Naive thymus-derived CD4-positive, alpha-beta T cell (primary cell): ENCODE results near the gene TAF5L. TPM values are rescaled to one million over a fixed set of nuclear protein-coding genes. Genes with fewer than 3 reads are reported as not detected.
A peak's percentile ranks its signal among the peaks of the same experiment; 100 is the strongest.

Experiments used
- ATAC-seq: fragments of 150-1000 bp; cut with Tn5 transposase; 2 replicates; pipeline ENCODE4 v1.10.0; 2021; ENCODE audit warnings: mild to moderate bottlenecking, moderate library complexity
- CTCF ChIA-PET: fragments of 350-600 bp; sonication (Branson Sonifier 250); formaldehyde crosslinking; loops from one replicate; lab custom pipeline; 2021; ENCODE audit warnings: antibody characterized with exemption; lab: Charles Lee
- POLR2A ChIA-PET: fragments of 350-600 bp; sonication (Branson Sonifier 250); formaldehyde crosslinking; loops from one replicate; lab custom pipeline; 2021; ENCODE audit warnings: antibody characterized with exemption, inconsistent platforms; lab: Charles Lee
- DNase-seq, 9 donors: peaks; one replicate each; pipeline versions ENCODE4 v3.0.0 to v3.0.0-alpha.2; 2020 to 2022; ENCODE audit warnings: mixed read lengths in 1 of 9
- H3K27ac ChIP-seq: one replicate; pipeline ENCODE4 v1.7.0; 2013; ENCODE audit warnings: mild to moderate bottlenecking, low read depth, low read length, moderate library complexity
- H3K27me3 ChIP-seq, 2 donors: one replicate each; pipeline ENCODE4 v1.7.0; 2013; ENCODE audit warnings: low read length in 2 of 2, mild to moderate bottlenecking in 2 of 2, moderate library complexity in 2 of 2; ENCODE audit not compliant: control insufficient read depth in 2 of 2, insufficient read depth in 2 of 2
- H3K36me3 ChIP-seq, 3 experiments: 1 replicate in 2 of 3; 2 replicates in 1 of 3; pipeline ENCODE4 v1.7.0; 2013; ENCODE audit warnings: low read length in 3 of 3, mild to moderate bottlenecking in 3 of 3, moderate library complexity in 1 of 3; ENCODE audit not compliant: insufficient read depth in 3 of 3, control insufficient read depth in 2 of 3
- H3K4me1 ChIP-seq, 2 donors: one replicate each; pipeline ENCODE4 v1.7.0; 2013; ENCODE audit warnings: low read length in 2 of 2, mild to moderate bottlenecking in 2 of 2, moderate library complexity in 1 of 2; ENCODE audit not compliant: control insufficient read depth in 2 of 2, insufficient read depth in 2 of 2
- H3K4me3 ChIP-seq: 2 replicates; pipeline ENCODE4 v1.7.0; 2013; ENCODE audit warnings: mild to moderate bottlenecking, low read length
- H3K9me3 ChIP-seq, 3 experiments: 1 replicate in 2 of 3; 2 replicates in 1 of 3; pipeline ENCODE4 v1.7.0; 2013; ENCODE audit warnings: low read length in 3 of 3; ENCODE audit not compliant: control insufficient read depth in 2 of 3
- H3K27ac Mint-ChIP-seq, 9 donors: one replicate each; pipeline ENCODE4 v1.8.0; 2020 to 2022; ENCODE audit warnings: mixed read lengths in 9 of 9, mild to moderate bottlenecking in 8 of 9, moderate library complexity in 5 of 9, inconsistent platforms in 2 of 9
- H3K27me3 Mint-ChIP-seq, 5 donors: one replicate each; pipeline ENCODE4 v1.8.0; 2021 to 2022; ENCODE audit warnings: mixed read lengths in 5 of 5, mild to moderate bottlenecking in 1 of 5
- H3K36me3 Mint-ChIP-seq, 5 donors: one replicate each; pipeline ENCODE4 v1.8.0; 2020 to 2022; ENCODE audit warnings: mixed read lengths in 5 of 5, mild to moderate bottlenecking in 3 of 5, inconsistent platforms in 1 of 5
- H3K4me1 Mint-ChIP-seq, 7 donors: one replicate each; pipeline ENCODE4 v1.8.0; 2020 to 2022; ENCODE audit warnings: mixed read lengths in 7 of 7, mild to moderate bottlenecking in 3 of 7, inconsistent platforms in 1 of 7
- H3K4me3 Mint-ChIP-seq, 10 donors: one replicate each; pipeline ENCODE4 v1.8.0; 2020 to 2022; ENCODE audit warnings: mild to moderate bottlenecking in 10 of 10, mixed read lengths in 10 of 10, moderate library complexity in 6 of 10, inconsistent platforms in 2 of 10
- H3K9me3 Mint-ChIP-seq, 11 donors: one replicate each; pipeline ENCODE4 v1.8.0; 2020 to 2022; ENCODE audit warnings: mixed read lengths in 11 of 11, mild to moderate bottlenecking in 4 of 11, inconsistent platforms in 1 of 11, moderate library complexity in 1 of 11
- intact Hi-C, 2 donors: fragments of 100-400 bp; cut with micrococcal nuclease; formaldehyde crosslinking; loops; one replicate each; pipeline ENCODE4 v1.15.1; 2023
- polyA plus RNA-seq, 2 donors: library from polyadenylated mRNA; unstranded; fragments of 300-500 nt; fragmentation: Illumina TruSeq; gene quantifications; one replicate each; pipeline ENCODE4 v1.2.3, GENCODE V29; 2021
- total RNA-seq, 6 experiments: library from RNA in 5 of 6; stranded (reverse) in 5 of 6; gene quantifications; 1 replicate in 5 of 6; 2 replicates in 1 of 6; pipeline ENCODE4 v1.2.3 and lab custom pipeline; 2021 to 2026

The TAF5L gene
- 10 to 100 TPM; 17.3 to 27.2 (median 19.8) TPM for total RNA-seq
- polyA plus RNA-seq: 1 to 10 TPM; 4.7 to 6.8 TPM
- 31.1 reads per million, percentile 60 among the genes with 10 or more reads in this experiment for total RNA-seq (lab: John Stamatoyannopoulos, UW)

- H3K27me3 ChIP-seq: no peaks in the 10 kb centered on the region
- POLR2A ChIA-PET: interaction anchor here (6.6 kb wide), 1 partner anchor 68 kb away, joined by 49 read pairs; the partner anchor contains the start of gene ABCB10
- H3K9me3 ChIP-seq: no peaks in the 10 kb centered on the region
- H3K4me1 ChIP-seq: peaks cover 21 to 27% of the 10 kb centered on the region in 2 donors
- H3K4me3 ChIP-seq: peak within 1 kb of the TSS; percentile 93
- intact Hi-C loops: loop anchor here (1.0 to 5.0 kb wide), 10 partner anchors 67 to 1901 kb away; partner anchors contain the start of genes CCSAP (in 2 of the 2), GALNT2 (in 2 of the 2), NUP133 (in 2 of the 2) and RAB4A (in 2 of the 2)
- Mint-ChIP-seq H3K27ac (peak within 1 kb of the TSS; percentile 93 to 98 (median 97)), H3K27me3 (no peaks in the 10 kb centered on the region), H3K36me3 (peaks cover 0 to 14% (median 4%) of the 10 kb centered on the region in 5 donors), H3K9me3 (no peaks in the 10 kb centered on the region), H3K4me3 (peak within 1 kb of the TSS; percentile 94 to 100 (median 98)), H3K4me1 (peaks cover 39 to 69% (median 59%) of the 10 kb centered on the region in 7 donors)
- CTCF ChIA-PET: interaction anchor here (1.1 kb wide), 1 partner anchor 66 kb away, joined by 3 read pairs; no protein-coding TSS in a partner anchor
- DNase-seq (peak; percentile 81 to 91 (median 85)), ATAC-seq (peak; percentile 97)
- peaks cover 0 to 8% (median 0%) of the 10 kb centered on the region in 3 experiments for H3K36me3 ChIP-seq
- peak within 1 kb of the TSS; percentile 80 for H3K27ac ChIP-seq
Measured at GRCh38 chr1:229625915-229626831, at the start of gene TAF5L, which contains the start of gene URB2. Gene TAF5L, minus strand, starts transcription at chr1:229626122. Its CDS starts 11,640 bp downstream, at chr1:229614482. Gene URB2, plus strand, starts transcription at chr1:229626247. Its CDS starts 1,387 bp downstream, at chr1:229627634.

DNA sequence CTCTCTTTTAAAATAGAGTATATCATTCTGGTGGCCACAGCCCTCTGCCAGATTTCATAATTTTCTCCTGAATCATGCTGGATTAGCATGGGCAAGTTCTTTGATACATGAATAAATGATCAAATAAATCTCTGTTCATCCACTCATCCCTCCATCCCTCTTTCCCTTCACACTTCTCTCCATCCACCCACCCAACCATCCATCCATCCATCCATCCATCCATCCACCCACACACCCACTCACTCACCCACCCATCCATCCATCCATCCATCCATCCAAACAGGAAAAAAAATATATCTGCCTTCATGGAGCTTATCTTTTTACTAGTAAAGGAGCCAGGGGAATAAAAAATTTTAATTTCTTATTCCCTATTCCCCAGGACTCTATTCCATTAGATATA is 49.5 kb upstream of the TAF5L start:
- Mint-ChIP-seq H3K4me3 (no peak overlapping the region), H3K4me1 (peaks cover 4 to 32% (median 23%) of the 10 kb centered on the region in 7 donors), H3K9me3 (no peaks in the 10 kb centered on the region), H3K27ac (no peak overlapping the region), H3K27me3 (peaks cover 0 to 8% (median 0%) of the 10 kb centered on the region in 5 donors), H3K36me3 (peaks cover 0 to under 1% (median 0%) of the 10 kb centered on the region in 5 donors)
- Histone ChIP-seq H3K9me3 (no peaks in the 10 kb centered on the region), H3K27ac (no peak overlapping the region), H3K36me3 (no peaks in the 10 kb centered on the region), H3K4me1 (peaks cover 0 to 7% of the 10 kb centered on the region in 2 donors), H3K4me3 (no peak overlapping the region), H3K27me3 (no peaks in the 10 kb centered on the region)
- intact Hi-C loops: no loop called here
- ChIA-PET CTCF (interaction anchor here (1.5 kb wide), 1 partner anchor 13 kb away, joined by 4 read pairs; no protein-coding TSS in a partner anchor), POLR2A (interaction anchor here (0.7 kb wide), 1 partner anchor 534 kb away, joined by 3 read pairs; no protein-coding TSS in a partner anchor)
- DNase-seq (no peak), ATAC-seq (no peak)

DNA sequence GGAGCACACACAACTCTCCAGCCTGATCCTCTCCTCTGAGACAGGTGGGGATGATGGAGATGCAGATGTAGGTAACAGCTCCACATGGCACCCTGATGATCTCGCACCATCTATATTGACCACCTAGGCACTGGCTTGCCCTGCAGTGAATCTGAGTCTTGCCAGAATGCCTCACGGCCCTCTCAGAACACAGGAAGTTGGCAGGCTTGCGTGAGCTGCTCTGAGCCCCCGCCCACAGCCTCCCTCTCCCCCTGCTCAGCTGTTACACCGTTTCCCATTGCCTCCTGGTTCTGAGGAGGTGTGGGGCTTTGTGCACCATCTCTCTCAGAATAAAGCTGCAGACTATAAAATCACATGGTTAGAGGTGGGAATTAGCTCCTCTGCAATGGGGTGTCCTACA is 48.1 kb upstream of the TAF5L start:
- DNase-seq (peak in 3 of 9 donors; percentile 11 to 39 (median 16)), ATAC-seq (peak; percentile 54)
- Mint-ChIP-seq H3K9me3 (no peaks in the 10 kb centered on the region), H3K36me3 (peaks cover 0 to 6% (median 0%) of the 10 kb centered on the region in 5 donors), H3K27me3 (peaks cover 0 to 5% (median 0%) of the 10 kb centered on the region in 5 donors), H3K4me1 (peaks cover 4 to 32% (median 23%) of the 10 kb centered on the region in 7 donors), H3K4me3 (peak overlapping the region in 4 of 10 donors; percentile 7 to 66 (median 24)), H3K27ac (peak overlapping the region in 6 of 9 donors; percentile 28 to 74 (median 59))
- Histone ChIP-seq H3K27ac (no peak overlapping the region), H3K4me1 (peaks cover 0 to 7% of the 10 kb centered on the region in 2 donors), H3K4me3 (no peak overlapping the region), H3K9me3 (no peaks in the 10 kb centered on the region), H3K36me3 (no peaks in the 10 kb centered on the region), H3K27me3 (no peaks in the 10 kb centered on the region)
- intact Hi-C loops: no loop called here
- ChIA-PET POLR2A (no interaction called here), CTCF (no interaction called here)

DNA sequence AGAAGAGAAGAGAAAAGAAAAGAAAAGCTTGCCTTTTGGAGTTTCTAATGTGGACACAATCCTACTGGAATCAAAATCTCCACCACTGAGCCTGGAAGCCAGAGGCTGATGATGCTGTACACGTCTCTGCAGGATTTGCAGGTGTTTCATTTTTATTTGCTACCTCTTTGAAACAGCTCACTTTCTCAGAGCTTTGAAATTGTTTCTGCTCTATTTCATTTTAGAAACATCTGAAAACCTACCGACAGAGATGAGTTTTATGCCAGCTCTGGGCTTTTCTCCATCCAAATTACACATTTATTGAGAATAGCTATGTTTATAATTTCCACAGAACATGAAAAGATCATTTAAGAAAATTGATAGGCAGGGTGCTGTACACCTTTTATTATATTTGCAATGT is 46.3 kb upstream of the TAF5L start:
- peaks cover 4 to 32% (median 23%) of the 10 kb centered on the region in 7 donors for H3K4me1 Mint-ChIP-seq
- CTCF ChIA-PET: interaction anchor here (0.6 to 1.1 kb wide), 4 partner anchors 11 to 920 kb away, joined by 3 to 4 read pairs (median 4); no protein-coding TSS in a partner anchor
- Histone ChIP-seq H3K36me3 (no peaks in the 10 kb centered on the region), H3K27ac (no peak overlapping the region), H3K9me3 (no peaks in the 10 kb centered on the region), H3K27me3 (no peaks in the 10 kb centered on the region), H3K4me3 (no peak overlapping the region), H3K4me1 (peaks cover 0 to 7% of the 10 kb centered on the region in 2 donors)
- peaks cover 0 to 13% (median 0%) of the 10 kb centered on the region in 5 donors for H3K36me3 Mint-ChIP-seq
- peaks cover 0 to 2% (median 0%) of the 10 kb centered on the region in 11 donors for H3K9me3 Mint-ChIP-seq
- no peak overlapping the region for H3K27ac Mint-ChIP-seq
- intact Hi-C loops: no loop called here
- no peak for ATAC-seq
- H3K27me3 Mint-ChIP-seq: peaks cover 0 to 3% (median 0%) of the 10 kb centered on the region in 5 donors
- H3K4me3 Mint-ChIP-seq: no peak overlapping the region
- no peak for DNase-seq
- POLR2A ChIA-PET: no interaction called here

DNA sequence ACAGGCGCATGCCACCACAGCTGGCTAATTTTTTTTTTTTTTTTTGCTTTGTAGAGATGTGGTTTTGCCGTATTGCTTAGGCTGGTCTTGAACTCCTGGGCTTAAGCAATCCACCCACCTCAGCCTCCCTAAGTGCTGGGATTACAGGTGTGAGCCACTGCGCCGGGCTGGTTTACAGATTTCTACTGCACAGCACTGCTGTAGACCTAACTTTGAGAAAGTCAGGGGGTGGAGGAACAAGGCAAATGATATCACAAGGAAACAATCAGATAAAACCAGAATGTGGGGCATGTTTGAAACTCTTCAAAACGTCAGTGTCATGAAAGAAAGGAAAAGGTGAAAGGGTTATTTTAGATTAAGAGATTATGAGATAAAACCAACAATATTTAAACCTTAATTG is 45.4 kb upstream of the TAF5L start:
- H3K36me3 Mint-ChIP-seq: peaks cover 0 to 13% (median 0%) of the 10 kb centered on the region in 5 donors
- H3K9me3 Mint-ChIP-seq: peaks cover 0 to 2% (median 0%) of the 10 kb centered on the region in 11 donors
- POLR2A ChIA-PET: no interaction called here

GRCh38 chr1:229669333-229669732 is 43.4 kb upstream of the TAF5L start:
- Mint-ChIP-seq H3K4me3 (no peak overlapping the region), H3K4me1 (peaks cover 4 to 31% (median 23%) of the 10 kb centered on the region in 7 donors), H3K9me3 (peaks cover 0 to 2% (median 0%) of the 10 kb centered on the region in 11 donors), H3K36me3 (peaks cover 0 to 13% (median 0%) of the 10 kb centered on the region in 5 donors), H3K27me3 (no peaks in the 10 kb centered on the region), H3K27ac (no peak overlapping the region)
- CTCF ChIA-PET: no interaction called here
- no peaks in the 10 kb centered on the region for H3K9me3 ChIP-seq
- peaks cover 5 to 11% of the 10 kb centered on the region in 2 donors for H3K4me1 ChIP-seq
- H3K27me3 ChIP-seq: no peaks in the 10 kb centered on the region
- H3K4me3 ChIP-seq: no peak overlapping the region
- no peak overlapping the region for H3K27ac ChIP-seq
- intact Hi-C loops: loop anchor here in 1 of 2 donors (10.0 kb wide), 1 partner anchor 435 kb away; no protein-coding TSS in a partner anchor
- no peak for DNase-seq
- no peak for ATAC-seq
- no peaks in the 10 kb centered on the region for H3K36me3 ChIP-seq
- POLR2A ChIA-PET: no interaction called here

More for the DNA sequence above, 45.4 kb upstream of the TAF5L start:
- no peak for ATAC-seq
- H3K27me3 Mint-ChIP-seq: peaks cover 0 to 3% (median 0%) of the 10 kb centered on the region in 5 donors
- CTCF ChIA-PET: interaction anchor here (0.6 kb wide), 1 partner anchor 195 kb away, joined by 3 read pairs; no protein-coding TSS in a partner anchor
- no peaks in the 10 kb centered on the region for H3K9me3 ChIP-seq
- peak overlapping the region in 1 of 9 donors; percentile 65 for H3K27ac Mint-ChIP-seq
- no peaks in the 10 kb centered on the region for H3K27me3 ChIP-seq
- peaks cover 0 to 7% of the 10 kb centered on the region in 2 donors for H3K4me1 ChIP-seq
- H3K36me3 ChIP-seq: no peaks in the 10 kb centered on the region
- DNase-seq: no peak
- H3K4me3 Mint-ChIP-seq: no peak overlapping the region
- no peak overlapping the region for H3K4me3 ChIP-seq
- no peak overlapping the region for H3K27ac ChIP-seq
- H3K4me1 Mint-ChIP-seq: peaks cover 4 to 32% (median 23%) of the 10 kb centered on the region in 7 donors
- intact Hi-C loops: no loop called here
